Psoas muscle (tissue), 8 donors: ENCODE results near the gene MARCHF2. TPM values are rescaled to one million over a fixed set of nuclear protein-coding genes. Genes with fewer than 3 reads are reported as not detected.

Source experiments
- ATAC-seq, 4 donors: fragments of 200-7000 bp; cut with Tn5 transposase; one replicate each; pipeline ENCODE4 v1.9.1; 2020; ENCODE audit warnings: moderate library complexity in 3 of 4, mild to moderate bottlenecking in 2 of 4
- DNase-seq, 2 donors: peaks; one replicate each; pipeline ENCODE4 v3.0.0-alpha.2; 2020
- H3K27ac ChIP-seq: fragments of 200-600 bp; one replicate; pipeline ENCODE4 v1.8.0; 2022
- H3K27me3 ChIP-seq, 3 donors: fragments of 200-600 bp in 1 of 3; one replicate each; pipeline versions ENCODE4 v1.6.1 to v1.8.0; 2013 to 2022; ENCODE audit warnings: low read length in 2 of 3, mild to moderate bottlenecking in 2 of 3, moderate library complexity in 1 of 3; ENCODE audit not compliant: insufficient read depth in 3 of 3
- H3K36me3 ChIP-seq, 2 donors: fragments of 200-600 bp in 1 of 2; one replicate each; pipeline versions ENCODE4 v1.6.1 to v1.8.0; 2013 to 2022; ENCODE audit warnings: low read depth in 1 of 2, mild to moderate bottlenecking in 1 of 2, moderate library complexity in 1 of 2; ENCODE audit not compliant: insufficient read depth in 1 of 2
- H3K4me1 ChIP-seq: fragments of 200-600 bp; one replicate; pipeline ENCODE4 v1.8.0; 2022
- H3K4me3 ChIP-seq: fragments of 200-600 bp; one replicate; pipeline ENCODE4 v1.8.0; 2022; ENCODE audit warnings: mild to moderate bottlenecking
- H3K9me3 ChIP-seq: fragments of 200-600 bp; one replicate; pipeline ENCODE4 v1.8.0; 2022
- CTCF ChIP-seq: fragments of 200-600 bp; IDR thresholded peaks from one replicate; pipeline ENCODE4 v1.8.0; 2022; ENCODE audit warnings: antibody characterized with exemption
- WGBS, 3 donors: extraction: QIAGEN DNeasy Blood & Tissue Kit; methylation state at CpG; one replicate each; pipeline versions ENCODE4 v1.1.6 to v1.1.7; 2013; 5-methylcytosine and 5-hydroxymethylcytosine counted together
- intact Hi-C, 2 donors: fragments of 100-400 bp; cut with DNase I; formaldehyde crosslinking; loops; one replicate each; pipeline versions ENCODE4 v1.11.0 to v1.14.2; 2022
- polyA plus RNA-seq, 3 donors: library from polyadenylated mRNA; stranded (reverse); fragments of 200-250 nt; gene quantifications; one replicate each; pipeline ENCODE4 v1.2.3, GENCODE V29; 2013
- total RNA-seq, 4 donors: library from RNA; stranded (reverse); fragmentation: NEBNext Ultra II Directional in 2 of 4; extraction: Animal tissue kit (Norgen Biotek cat#: 25700) in 2 of 4; gene quantifications; one replicate each; pipeline versions ENCODE4 v1.2.1 to v1.2.4, GENCODE V29; 2021 to 2023
- donor health status: healthy with polysubstance abuse.
- donor health status: DM: no; HTN: no; CAD: no; lungs with moderate emphysema.
- donor health status: Bipolar disorder and iron deficiency.
- donor health status: healthy.
- donor health status: DM: yes; HTN: yes; CAD: no.
- donor health status: DM: no; HTN: no; CAD: no.
- donor health status: DM: no; HTN: no; CAD: no.
- donor health status: DM: yes; HTN: yes; CAD: no.

The MARCHF2 gene
- total and polyA plus RNA-seq, 7 donors, result 32.8 to 56.0 (median 49.2) TPM

GRCh38 chr19:8397746-8398310, 15.3 kb upstream of the MARCHF2 start:
- TF ChIP-seq CTCF, result no peak
- H3K4me1 ChIP-seq, result peaks cover 39% of the 10 kb centered on the region
- H3K4me3 ChIP-seq, result no peak overlapping the region
- peaks cover 0 to 31% of the 10 kb centered on the region in 2 donors for H3K36me3 ChIP-seq
- H3K9me3 ChIP-seq, result no peaks in the 10 kb centered on the region
- WGBS, 3 donors, result 68 to 85% (median 73%) methylated on average over 10 of the region's 10 CpGs
- peak overlapping the region; percentile 16 for H3K27ac ChIP-seq
- H3K27me3 ChIP-seq, result no peaks in the 10 kb centered on the region
- intact Hi-C loops, result loop anchor here in 1 of 2 donors (2.0 kb wide), 1 partner anchor 43 kb away; no protein-coding TSS in a partner anchor
- DNase-seq, result peak in 1 of 2 donors; percentile 35
- ATAC-seq, result no peak

- Histone ChIP-seq H3K4me3 (no peak overlapping the region), H3K9me3 (no peaks in the 10 kb centered on the region), H3K4me1 (peaks cover 34% of the 10 kb centered on the region), H3K36me3 (peaks cover 3 to 36% of the 10 kb centered on the region in 2 donors), H3K27me3 (no peaks in the 10 kb centered on the region), H3K27ac (no peak overlapping the region)
- DNase-seq (peak in 1 of 2 donors; percentile 42), ATAC-seq (no peak)
- WGBS, 3 donors, result 43 to 65% (median 46%) methylated on average over 9 of the region's 9 CpGs
- TF ChIP-seq CTCF, result no peak
- intact Hi-C loops, result no loop called here
Measured at GRCh38 chr19:8398311-8398771, 14.8 kb upstream of the MARCHF2 start.

- peak in 1 of 2 donors; percentile 45 for DNase-seq
- intact Hi-C loops, result no loop called here
- Histone ChIP-seq H3K4me3 (no peak overlapping the region), H3K27me3 (no peaks in the 10 kb centered on the region), H3K27ac (no peak overlapping the region), H3K4me1 (peaks cover 20% of the 10 kb centered on the region), H3K9me3 (no peaks in the 10 kb centered on the region), H3K36me3 (peaks cover 5 to 49% of the 10 kb centered on the region in 2 donors)
- WGBS, 3 donors, result 92 to 97% (median 93%) methylated on average over 34 of the region's 34 CpGs
- ATAC-seq, result no peak
- no peak for TF ChIP-seq CTCF
Measured at GRCh38 chr19:8399681-8400188, 13.4 kb upstream of the MARCHF2 start.

- intact Hi-C loops, result no loop called here
- Histone ChIP-seq H3K4me3 (no peak overlapping the region), H3K4me1 (peaks cover 9% of the 10 kb centered on the region), H3K9me3 (no peaks in the 10 kb centered on the region), H3K27me3 (no peaks in the 10 kb centered on the region), H3K36me3 (peaks cover 5 to 59% of the 10 kb centered on the region in 2 donors), H3K27ac (no peak overlapping the region)
- no peak for ATAC-seq
- DNase-seq, result peak in 1 of 2 donors; percentile 48
- 93 to 96% (median 94%) methylated on average over 21 of the region's 21 CpGs for WGBS, 3 donors
- TF ChIP-seq CTCF, result no peak
Measured at GRCh38 chr19:8401981-8402411, 11.1 kb upstream of the MARCHF2 start.
